ENCODE data around the gene ARHGEF39.
"Not testable (repeated sequence)": the region's sequence is repeated elsewhere in the genome, so short reads cannot be mapped to it uniquely, and the experiment has no call there.

Gene ARHGEF39

DNA sequence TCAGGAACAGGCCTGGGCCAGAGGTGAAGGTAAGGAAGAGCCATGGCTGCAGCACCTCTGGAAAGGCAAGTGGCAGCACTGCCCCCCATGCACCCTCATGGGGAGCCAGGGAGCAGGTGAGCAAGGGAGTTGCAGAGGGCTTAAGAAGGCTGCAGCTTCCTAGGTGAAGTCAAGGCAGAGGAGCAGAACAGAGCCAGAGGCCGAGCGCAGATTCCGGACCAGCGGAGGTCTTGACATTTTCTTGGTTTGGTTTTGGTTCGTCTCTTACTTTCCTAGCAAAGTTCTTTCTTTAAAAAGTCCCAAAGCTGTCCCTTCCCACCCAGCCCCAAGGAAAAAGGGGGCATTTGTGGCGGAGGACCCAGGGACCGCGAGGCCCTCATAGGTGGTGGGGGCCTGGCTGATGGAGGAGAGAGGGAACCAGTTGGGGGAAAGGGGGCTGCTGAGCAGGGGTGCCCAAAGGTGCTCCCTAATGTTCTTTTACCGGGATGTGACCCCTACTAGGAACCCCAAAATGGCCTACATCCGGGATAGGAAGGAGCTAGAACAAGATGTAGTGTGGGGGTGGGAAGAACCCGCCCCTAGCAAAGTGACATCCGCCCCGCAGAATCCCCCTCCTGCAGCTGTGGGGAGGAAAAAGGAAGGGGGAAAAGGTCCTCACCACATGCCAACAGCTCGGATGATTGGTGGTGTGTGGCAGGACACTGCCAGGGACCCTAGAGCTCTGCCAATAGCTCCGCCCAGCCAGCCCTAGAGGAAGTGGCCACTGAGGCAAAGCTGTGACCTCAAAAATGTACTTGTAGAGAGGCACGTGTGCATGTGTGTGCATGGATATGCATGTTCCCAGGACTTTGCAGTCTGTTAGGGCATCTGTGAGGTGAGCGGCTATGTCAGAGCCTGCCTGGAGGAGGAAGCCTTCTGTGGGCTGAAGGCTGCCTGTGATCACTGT is 45.9 kb downstream of the ARHGEF39 start:
- DNase-seq (ENCODE audit: low read depth, low spot score): no peak

- no peak for DNase-seq (ENCODE audit: low read depth, low spot score)
Measured at GRCh38 chr9:35618325-35618727, 46.7 kb downstream of the ARHGEF39 start, which contains the start of gene CD72. TSS of gene CD72 (minus strand) at chr9:35618413. CDS start at chr9:35618303, 110 bp downstream.

GRCh38 chr9:35617548-35617947 is 47.4 kb downstream of the ARHGEF39 start:
- DNase-seq (ENCODE audit: low read depth, low spot score): no peak

GRCh38 chr9:35616681-35617459 is 48.1 kb downstream of the ARHGEF39 start:
- peak; percentile 73 for DNase-seq (ENCODE audit: low read depth, low spot score)

DNA sequence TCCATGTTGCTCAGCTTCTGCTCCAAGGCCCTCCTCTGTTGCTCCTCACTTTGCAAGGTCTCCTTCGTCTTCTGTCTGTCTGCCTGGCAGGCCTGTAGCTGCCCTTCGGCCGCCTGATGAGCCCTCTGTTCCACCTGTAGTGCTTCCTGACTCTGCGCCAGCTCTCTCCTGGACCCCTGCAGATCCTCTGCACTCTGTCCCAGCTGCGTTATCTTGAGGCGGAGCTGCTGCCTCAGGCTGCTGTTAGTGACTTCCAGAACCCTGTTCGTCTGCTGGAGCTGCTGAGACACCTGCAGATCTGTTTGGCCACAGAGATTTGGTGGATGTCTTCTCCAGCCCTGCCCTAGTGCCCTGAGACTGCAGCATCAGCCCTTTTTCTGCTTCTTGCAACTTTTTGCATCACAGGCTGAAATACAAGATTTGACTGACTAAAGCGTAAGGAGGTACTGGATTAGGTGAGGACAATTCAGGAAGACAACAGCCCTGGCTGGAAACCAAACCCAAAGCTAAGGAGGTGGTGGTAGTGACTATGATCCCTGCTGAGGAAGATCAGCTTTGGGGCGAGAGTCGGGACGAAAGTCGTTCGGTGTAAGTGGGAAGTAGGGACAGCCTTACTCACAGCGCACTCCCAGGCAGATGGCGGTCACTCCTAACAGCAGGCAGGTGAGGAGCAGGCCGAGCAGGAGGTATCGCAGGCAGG is 48.9 kb downstream of the ARHGEF39 start:
- no peak for DNase-seq (ENCODE audit: low read depth, low spot score)

GRCh38 chr9:35612843-35613242 is 52.2 kb downstream of the ARHGEF39 start:
- no peak for DNase-seq (ENCODE audit: low read depth, low spot score)

DNA sequence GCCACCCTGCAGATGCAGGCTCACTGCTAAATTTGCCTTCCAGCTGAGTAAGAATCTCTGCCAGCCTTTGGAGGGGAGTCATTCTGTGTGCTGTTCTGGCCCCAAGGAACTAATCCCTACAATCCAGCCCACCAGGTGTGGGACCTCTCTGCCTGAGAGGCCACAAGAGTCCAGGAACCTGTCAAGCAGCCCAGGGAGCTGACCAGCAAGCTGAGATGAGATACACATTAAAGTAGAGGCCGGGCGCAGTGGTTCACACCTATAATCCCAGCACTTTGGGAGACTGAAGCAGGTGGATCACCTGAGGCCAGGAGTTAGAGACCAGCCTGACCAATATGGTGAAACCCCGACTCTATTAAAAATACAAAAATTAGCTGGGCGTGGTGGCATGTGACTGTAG is 52.9 kb downstream of the ARHGEF39 start:
- DNase-seq (ENCODE audit: low read depth, low spot score): not testable (repeated sequence)

GRCh38 chr9:35611230-35611797 is 53.7 kb downstream of the ARHGEF39 start:
- peak; percentile 51 for DNase-seq (ENCODE audit: low read depth, low spot score)

GRCh38 chr9:35609820-35610163 is 55.2 kb downstream of the ARHGEF39 start:
- DNase-seq (ENCODE audit: low read depth, low spot score): no peak

Measured in astrocyte of the hippocampus (primary cell).